Measurements from ENCODE around the gene SPDYC.

- TF ChIP-seq POLR2A (IDR thresholded peaks at IDR 0.05), result no peak
- TF ChIP-seq CTCF (IDR thresholded peaks at IDR 0.05), result no peak
Observed at GRCh38 chr11:65151331-65151899, 18.6 kb upstream of the SPDYC start.

Measured in testis (tissue), 2 donors.